GM18505 (cell line): Measurements from ENCODE around the gene PGC.
"Not testable (repeated sequence)": the region's sequence is repeated elsewhere in the genome, so short reads cannot be mapped to it uniquely, and the experiment has no call there.

Source experiments
- ATAC-seq: cut with Tn5 transposase; IDR thresholded peaks from one replicate; pipeline ENCODE4 v1.9.1; 2021; ENCODE audit not compliant: unreplicated experiment
- POLR2A ChIP-seq: IDR thresholded peaks from 4 replicates; pipeline ENCODE4 v1.6.1; 2011; ENCODE audit warnings: borderline replicate concordance; ENCODE audit not compliant: insufficient read depth, insufficient read length; ENCODE audit errors: extremely low read depth

The PGC gene

GRCh38 chr6:41768545-41769308, 21.5 kb upstream of the PGC start:
- TF ChIP-seq POLR2A, result no peak
- no peak for ATAC-seq

DNA sequence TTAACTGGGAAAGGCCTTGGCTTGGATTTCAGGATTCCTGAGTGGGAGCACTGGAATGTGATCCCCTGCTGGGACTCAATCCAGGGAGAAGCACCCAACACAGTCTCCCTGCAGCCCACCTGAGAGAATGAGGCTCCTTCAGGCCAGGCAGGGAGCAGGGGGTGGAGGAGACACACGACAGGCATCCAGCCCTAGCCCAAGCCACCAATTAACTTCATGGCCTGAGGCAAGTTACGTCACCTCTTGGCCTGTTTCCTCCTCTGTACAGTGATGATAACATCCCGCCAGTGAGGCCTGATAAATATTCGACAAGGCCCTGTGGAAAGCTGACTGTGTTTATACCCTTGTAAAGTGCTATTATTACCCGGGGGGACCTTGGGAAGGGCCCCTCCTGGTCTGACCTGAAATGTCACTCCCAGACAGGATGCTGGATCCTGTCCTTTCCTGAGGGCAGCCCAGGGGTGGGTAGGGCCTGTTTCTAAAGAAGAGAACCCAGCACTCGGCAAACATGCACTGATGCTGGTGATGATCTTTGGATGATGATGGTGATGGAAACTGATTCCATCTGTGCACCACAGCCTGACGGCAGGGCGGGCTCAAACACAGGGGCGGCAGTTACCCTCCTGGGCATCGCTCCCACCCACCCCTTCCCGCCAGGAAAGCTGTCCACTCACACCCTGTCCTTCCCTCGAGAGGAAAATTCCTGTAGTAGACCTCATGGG, 20.1 kb upstream of the PGC start:
- no peak for ATAC-seq
- TF ChIP-seq POLR2A, result no peak

DNA sequence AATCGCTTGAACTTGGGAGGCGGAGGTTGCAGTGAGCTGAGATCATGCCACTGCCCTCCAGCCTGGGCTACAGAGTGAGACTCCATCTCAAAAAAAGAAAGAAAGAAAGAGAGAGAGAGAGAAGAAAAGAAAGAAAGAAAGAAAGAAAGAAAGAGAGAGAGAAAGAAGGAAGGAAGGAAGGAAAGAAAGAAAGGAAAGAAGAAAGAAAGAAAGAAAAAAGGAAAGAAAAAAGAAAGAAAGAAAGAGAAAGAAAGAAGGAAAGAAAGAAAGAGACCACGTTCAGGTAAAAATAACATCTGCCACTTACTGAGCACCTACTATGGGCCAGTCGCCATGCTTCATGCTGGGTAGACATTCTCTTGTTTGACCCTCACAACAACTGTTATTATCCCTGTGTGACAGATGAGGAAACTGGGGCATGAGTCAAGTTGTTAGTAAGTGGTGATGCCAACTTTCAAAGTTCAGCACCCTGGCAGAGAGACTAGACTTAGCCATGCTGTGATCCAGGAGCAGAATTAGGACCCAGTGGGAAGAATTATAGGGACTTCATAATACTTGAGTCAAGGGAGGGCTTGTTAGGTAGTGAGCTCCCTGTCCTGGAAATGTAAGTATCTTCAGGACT, 19.0 kb upstream of the PGC start:
- ATAC-seq, result not testable (repeated sequence)

- ATAC-seq, result no peak
- no peak for TF ChIP-seq POLR2A
These were observed 16.3 kb upstream of the PGC start for GRCh38 chr6:41763470-41763869.

GRCh38 chr6:41759905-41760579, 12.8 kb upstream of the PGC start:
- no peak for TF ChIP-seq POLR2A
- ATAC-seq, result no peak

GRCh38 chr6:41759106-41759904, 12.1 kb upstream of the PGC start:
- no peak for TF ChIP-seq POLR2A
- no peak for ATAC-seq

- ATAC-seq, result no peak
- TF ChIP-seq POLR2A, result no peak
These were observed 11.4 kb upstream of the PGC start for GRCh38 chr6:41758641-41759035.

- no peak for TF ChIP-seq POLR2A
- no peak for ATAC-seq
These were observed 10.9 kb upstream of the PGC start for GRCh38 chr6:41757931-41758640.

GRCh38 chr6:41757271-41757670, 10.1 kb upstream of the PGC start:
- ATAC-seq, result no peak
- TF ChIP-seq POLR2A, result no peak

GRCh38 chr6:41756354-41756753, 9.2 kb upstream of the PGC start:
- TF ChIP-seq POLR2A, result no peak

DNA sequence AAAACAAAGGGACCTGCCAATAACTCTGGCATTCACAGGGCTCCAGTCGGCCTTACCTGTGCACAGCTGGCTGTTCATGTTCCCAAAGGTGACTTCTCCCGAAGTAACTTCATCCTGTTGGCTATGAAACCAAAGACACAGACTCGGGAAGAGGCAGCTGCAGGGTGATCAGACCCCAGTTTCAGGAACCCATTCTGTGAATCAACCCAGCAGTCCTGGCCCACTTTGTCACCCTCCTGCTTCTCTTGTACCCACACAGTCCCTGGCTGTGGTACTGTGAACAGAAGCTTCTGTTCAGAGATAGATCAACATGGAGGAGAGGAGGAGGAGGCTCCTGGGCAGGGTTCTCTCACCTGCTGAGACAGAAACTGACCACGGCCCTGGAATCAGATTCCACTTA, 8.7 kb upstream of the PGC start:
- ATAC-seq, result no peak
- TF ChIP-seq POLR2A, result no peak

More at GRCh38 chr6:41756354-41756753, 9.2 kb upstream of the PGC start:
- no peak for ATAC-seq

DNA sequence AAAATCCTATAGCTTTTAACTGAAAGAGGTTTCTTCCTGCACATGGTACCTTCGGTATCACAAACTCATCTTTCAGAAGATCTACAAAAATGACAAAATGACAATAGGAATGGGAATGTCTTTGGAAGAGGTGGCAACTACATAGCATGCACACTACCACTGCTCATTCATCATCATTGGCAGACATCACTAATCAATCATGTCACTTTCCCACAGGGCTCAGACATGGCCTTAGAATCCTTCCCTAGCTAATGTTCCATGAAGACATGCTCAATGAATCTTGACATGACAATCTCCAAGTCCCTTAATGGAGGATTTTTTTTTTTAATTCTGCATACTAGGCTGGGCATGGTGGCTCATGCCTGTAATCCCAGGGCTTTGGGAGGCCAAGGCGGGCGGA, 3.2 kb upstream of the PGC start:
- no peak for ATAC-seq
- TF ChIP-seq POLR2A, result no peak
